HL-60 (cell line): Measurements from ENCODE around the gene ZNF140.
A peak's percentile ranks its signal among the peaks of the same experiment; 100 is the strongest.

Experiments
- DNase-seq, 2 experiments: peaks; one replicate each; pipeline ENCODE4 v3.0.0-alpha.2; 2010 to 2020; ENCODE audit warnings: low read depth in 1 of 2, low spot score in 1 of 2
- H3K27ac ChIP-seq: fragments of 250-450 bp; sonication (Bioruptor Pico); replicated peaks from 2 replicates; pipeline ENCODE4 v1.5.1; 2020; ENCODE audit warnings: mild to moderate bottlenecking, moderate library complexity
- H3K27me3 ChIP-seq: fragments of 250-450 bp; sonication (Bioruptor Pico); 2 replicates; pipeline ENCODE4 v1.5.1; 2021; ENCODE audit warnings: mild to moderate bottlenecking, moderate library complexity; ENCODE audit not compliant: insufficient read depth, poor library complexity, severe bottlenecking
- H3K4me3 ChIP-seq: replicated peaks from 2 replicates; pipeline ENCODE4 v1.5.1; 2011; ENCODE audit warnings: mild to moderate bottlenecking, control low read depth, low read length; ENCODE audit not compliant: insufficient read depth
- CTCF ChIP-seq: IDR thresholded peaks from one replicate; pipeline ENCODE4 v1.5.1; 2011; ENCODE audit warnings: low read length, control low read depth, inconsistent platforms; ENCODE audit not compliant: insufficient read depth
- GABPA ChIP-seq: IDR thresholded peaks from 2 replicates; pipeline ENCODE4 v1.6.1; 2012; ENCODE audit warnings: low read depth
- POLR2AphosphoS5 ChIP-seq: IDR thresholded peaks from 2 replicates; pipeline ENCODE4 v1.6.1; 2012; ENCODE audit warnings: low read depth
- REST ChIP-seq: IDR thresholded peaks from 2 replicates; pipeline ENCODE4 v1.6.1; 2012; ENCODE audit warnings: low read depth; ENCODE audit not compliant: insufficient replicate concordance
- SPI1 ChIP-seq: IDR thresholded peaks from 2 replicates; pipeline ENCODE4 v1.6.1; 2012; ENCODE audit warnings: low read depth, mild to moderate bottlenecking, borderline replicate concordance

Gene ZNF140

GRCh38 chr12:133129368-133130037 lies 48.8 kb downstream of the ZNF140 start:
- H3K4me3 ChIP-seq: peak overlapping the region; percentile 97
- no peak for DNase-seq
- H3K27ac ChIP-seq: peak overlapping the region; percentile 88
- H3K27me3 ChIP-seq: no peaks in the 10 kb centered on the region
- TF ChIP-seq REST (peak; percentile 78), GABPA (no peak)

GRCh38 chr12:133130038-133130807 lies 49.5 kb downstream of the ZNF140 start, which contains the start of the genes ZNF10 and ZNF891:
Gene ZNF10 (plus strand): TSS chr12:133130627. CDS start chr12:133144493, 13,866 bp downstream.
Gene ZNF891 (minus strand): TSS chr12:133130274. CDS start chr12:133121918, 8,356 bp downstream.
- peak; percentile 95 for DNase-seq
- H3K27me3 ChIP-seq: no peaks in the 10 kb centered on the region
- H3K4me3 ChIP-seq: peak within 1 kb of the TSS; percentile 97
- TF ChIP-seq CTCF: no peak
- no peak for TF ChIP-seq GABPA
- no peak for TF ChIP-seq SPI1
- no peak for TF ChIP-seq REST
- peak; percentile 85 for TF ChIP-seq POLR2AphosphoS5
- H3K27ac ChIP-seq: peak within 1 kb of the TSS; percentile 88

GRCh38 chr12:133130808-133131128 lies 50.0 kb downstream of the ZNF140 start:
- Histone ChIP-seq H3K27ac (peak overlapping the region; percentile 88), H3K4me3 (peak overlapping the region; percentile 97), H3K27me3 (no peaks in the 10 kb centered on the region)
- no peak for TF ChIP-seq REST
- TF ChIP-seq GABPA: no peak
- no peak for TF ChIP-seq POLR2AphosphoS5
- TF ChIP-seq SPI1: no peak
- no peak for TF ChIP-seq CTCF
- peak in 1 of 2 experiments; percentile 38 for DNase-seq
